ENCODE data around the gene EPC1.
"Not testable (repeated sequence)": the region's sequence is repeated elsewhere in the genome, so short reads cannot be mapped to it uniquely, and the experiment has no call there.

EPC1 gene

DNA sequence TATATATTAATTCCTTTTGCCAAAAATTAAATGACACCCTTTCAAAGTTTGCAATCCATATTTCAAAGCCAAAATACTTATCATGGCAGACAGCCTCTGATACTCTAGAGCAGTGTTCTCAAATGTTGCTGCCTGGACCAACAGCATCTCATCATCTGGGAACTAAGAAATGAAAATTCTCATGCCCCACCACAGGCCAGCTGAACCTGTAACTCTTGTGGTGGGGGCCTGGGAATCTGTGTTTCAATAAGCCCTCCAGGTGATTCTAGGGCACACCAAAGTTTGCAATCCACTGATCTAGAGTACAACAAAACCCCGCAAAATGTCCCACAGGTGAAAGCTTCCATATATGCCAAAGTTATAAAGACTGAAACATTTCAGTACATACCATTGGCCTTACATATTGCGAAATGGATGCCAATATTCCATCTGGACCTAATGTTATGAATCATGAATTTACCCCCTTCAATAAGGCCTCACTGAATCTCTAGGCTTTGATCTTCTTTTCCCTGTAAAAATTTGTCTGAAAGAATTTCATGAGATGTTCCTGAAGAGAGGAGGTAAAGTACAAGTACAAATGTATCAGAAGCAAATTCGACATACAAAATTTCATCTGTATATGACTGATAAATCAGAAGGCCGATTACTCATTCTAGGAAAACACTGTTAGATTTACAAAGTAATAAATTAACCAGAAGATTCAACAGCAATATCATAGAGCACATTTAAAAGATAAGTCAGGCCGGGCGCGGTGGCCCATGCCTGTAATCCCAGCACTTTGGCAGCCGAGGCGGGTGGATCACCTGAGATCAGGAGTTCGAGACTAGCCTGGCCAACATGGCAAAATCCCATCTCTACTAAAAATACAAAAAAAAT, 25.3 kb upstream of the EPC1 start:
- no peak for DNase-seq

GRCh38 chr10:32371101-32371500, 24.1 kb upstream of the EPC1 start:
- no peak for DNase-seq

GRCh38 chr10:32367793-32368453, 21.0 kb upstream of the EPC1 start:
- DNase-seq: peak; percentile 69

GRCh38 chr10:32366588-32366987, 19.6 kb upstream of the EPC1 start:
- DNase-seq: no peak

- no peak for DNase-seq
These were observed 19.2 kb upstream of the EPC1 start for GRCh38 chr10:32366111-32366510.

GRCh38 chr10:32365404-32365803, 18.4 kb upstream of the EPC1 start:
- DNase-seq: not testable (repeated sequence)

- DNase-seq: no peak
These were observed 15.6 kb upstream of the EPC1 start for GRCh38 chr10:32362571-32362970.

DNA sequence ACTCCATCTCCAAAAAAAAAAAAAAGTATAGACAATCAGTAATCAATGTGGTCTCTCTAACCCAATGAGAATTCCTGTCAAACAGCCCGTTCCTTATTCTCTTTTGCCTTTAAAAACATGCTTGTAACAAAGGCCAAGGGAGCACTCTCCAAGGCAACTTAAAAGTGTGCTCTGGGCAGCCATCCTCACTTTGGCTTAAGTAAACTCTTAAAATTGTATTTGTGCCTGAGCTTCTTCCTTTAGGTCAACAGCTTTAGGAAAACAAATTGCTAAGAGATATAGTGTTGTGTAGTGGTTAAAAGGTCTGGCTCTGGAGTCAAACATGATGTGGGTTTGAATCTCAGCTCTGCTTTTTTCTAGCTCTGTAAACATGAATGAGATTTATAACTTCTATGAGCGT, 13.9 kb upstream of the EPC1 start:
- no peak for DNase-seq

DNA sequence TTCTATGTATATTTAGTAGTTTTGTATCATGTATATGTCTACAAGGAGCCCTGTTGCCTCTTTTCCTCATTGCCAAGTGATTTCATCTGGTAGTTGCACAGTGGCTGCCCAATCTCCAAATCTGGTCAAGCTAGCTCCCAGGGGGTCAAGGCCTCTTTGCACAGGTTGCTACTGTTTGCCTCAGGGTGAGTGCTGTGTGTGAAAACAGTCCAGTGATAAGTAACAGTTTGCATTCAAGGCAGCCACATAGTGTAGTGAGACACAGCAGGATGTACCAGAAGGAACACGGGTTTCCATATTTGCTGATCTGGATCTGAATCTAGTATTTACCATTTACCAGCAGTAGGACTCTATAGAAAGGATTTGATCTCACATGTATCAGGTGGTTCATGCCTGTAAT, 13.3 kb upstream of the EPC1 start:
- DNase-seq: no peak

DNA sequence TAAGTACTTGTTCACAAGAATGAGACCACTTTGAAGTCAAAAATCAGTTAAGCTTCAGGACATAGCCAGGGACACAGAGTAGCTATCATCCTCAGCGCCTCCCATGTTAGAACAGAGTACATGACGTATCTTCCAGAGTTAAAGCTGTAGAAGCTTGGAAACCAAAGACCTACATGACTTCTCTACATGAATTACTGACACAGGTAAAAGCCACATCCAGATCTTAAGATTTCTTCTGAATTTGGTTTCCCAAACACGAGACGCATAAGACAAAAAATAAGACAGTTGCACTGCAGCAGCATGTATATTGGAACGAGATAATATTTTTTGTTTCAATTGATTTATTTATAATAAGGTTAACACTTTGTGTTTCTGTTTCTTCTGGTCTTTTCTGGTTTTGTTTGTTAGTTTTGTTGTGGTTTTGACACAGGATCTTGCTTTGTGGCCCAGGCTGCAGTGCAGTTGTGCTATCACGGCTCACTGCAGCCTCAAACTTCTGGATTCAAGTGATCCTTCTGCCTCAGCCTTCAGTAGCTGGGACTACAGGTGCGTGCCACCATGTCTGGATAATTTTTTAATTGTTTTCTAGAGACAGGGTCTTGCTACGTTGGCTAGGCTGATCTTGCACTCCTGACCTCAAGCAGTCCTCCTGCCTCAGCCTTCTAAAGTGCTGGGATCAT, 10.2 kb upstream of the EPC1 start:
- no peak for DNase-seq

DNA sequence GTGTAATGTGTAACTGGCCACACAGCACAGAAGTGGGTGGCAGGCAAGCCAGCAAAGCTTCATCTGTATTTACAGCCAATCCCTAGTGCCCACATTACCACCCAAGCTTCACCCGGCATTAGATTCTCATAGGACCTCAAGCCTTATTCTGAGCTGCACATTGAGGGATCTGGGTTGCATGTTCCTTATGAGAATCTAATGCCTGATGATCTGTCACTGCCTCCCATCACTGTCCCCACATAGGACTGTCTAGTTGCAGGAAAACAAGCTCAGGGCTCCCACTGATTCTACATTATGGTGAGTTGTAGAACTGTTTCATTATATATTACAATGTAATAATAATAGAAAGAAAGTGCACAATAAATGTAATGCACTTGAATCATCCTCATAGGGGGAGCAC, 7.7 kb upstream of the EPC1 start:
- DNase-seq: not testable (repeated sequence)

- DNase-seq: no peak
These were observed 3.9 kb upstream of the EPC1 start for GRCh38 chr10:32350811-32351350.

DNA sequence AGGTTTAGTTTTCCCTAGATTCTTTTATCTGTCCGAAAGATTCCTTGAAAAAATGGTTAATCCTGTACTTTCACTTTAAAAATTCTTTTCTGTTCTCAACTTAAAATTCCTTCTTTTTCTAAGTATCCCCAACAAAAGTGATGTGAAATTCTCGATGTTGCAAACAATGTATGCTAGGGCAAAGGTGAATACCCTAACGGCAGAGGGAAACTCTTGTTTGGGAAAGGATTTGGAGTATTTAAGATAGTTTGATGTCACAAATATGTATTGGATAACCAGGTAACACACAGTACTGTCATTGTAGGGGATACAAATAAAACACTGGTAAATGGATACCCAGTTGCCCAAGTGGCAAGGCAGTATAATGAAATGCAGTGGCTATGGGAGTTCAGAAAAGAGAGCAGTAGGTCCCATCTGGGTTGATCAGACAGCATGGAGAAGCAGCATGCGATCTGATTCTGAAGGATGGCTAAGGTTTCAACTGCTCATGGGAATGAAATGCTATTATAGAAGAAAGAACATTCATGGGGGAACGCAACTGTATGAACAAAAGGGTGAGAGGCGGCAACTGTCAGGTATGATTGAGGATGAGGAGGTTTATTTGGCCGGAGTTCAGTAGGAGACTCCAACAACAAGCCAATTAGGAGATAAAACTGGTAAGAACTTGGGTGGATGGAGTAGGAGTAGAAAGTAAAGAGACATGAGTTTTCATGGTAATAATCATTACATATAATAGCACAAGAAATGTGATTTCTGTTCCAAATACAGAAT, 3.2 kb upstream of the EPC1 start:
- no peak for DNase-seq

DNA sequence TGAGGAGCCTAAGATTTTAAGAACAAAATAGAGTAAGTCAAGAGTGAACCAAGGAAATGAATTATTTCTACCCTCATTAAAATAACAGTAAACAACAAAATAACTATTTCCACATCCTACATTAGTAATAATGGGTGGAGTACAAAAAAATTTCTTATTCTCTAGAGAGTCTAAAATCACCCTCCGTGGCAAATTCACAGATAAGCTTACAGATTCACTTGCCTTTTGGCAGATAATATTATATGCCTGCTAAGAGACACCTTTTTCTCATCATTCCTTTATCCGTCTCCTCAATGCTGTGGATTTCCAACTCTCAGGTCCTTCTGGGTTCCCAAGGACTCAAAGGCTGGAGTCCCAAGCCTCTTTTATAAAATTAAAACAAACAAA, 2.2 kb upstream of the EPC1 start:
- DNase-seq: no peak

GRCh38 chr10:32348297-32349198, 1.6 kb upstream of the EPC1 start:
- no peak for DNase-seq

- no peak for DNase-seq
These were observed 535 bp upstream of the EPC1 start for GRCh38 chr10:32347363-32348022.

GRCh38 chr10:32346134-32346550, 816 bp downstream of the EPC1 start:
- peak; percentile 96 for DNase-seq

DNA sequence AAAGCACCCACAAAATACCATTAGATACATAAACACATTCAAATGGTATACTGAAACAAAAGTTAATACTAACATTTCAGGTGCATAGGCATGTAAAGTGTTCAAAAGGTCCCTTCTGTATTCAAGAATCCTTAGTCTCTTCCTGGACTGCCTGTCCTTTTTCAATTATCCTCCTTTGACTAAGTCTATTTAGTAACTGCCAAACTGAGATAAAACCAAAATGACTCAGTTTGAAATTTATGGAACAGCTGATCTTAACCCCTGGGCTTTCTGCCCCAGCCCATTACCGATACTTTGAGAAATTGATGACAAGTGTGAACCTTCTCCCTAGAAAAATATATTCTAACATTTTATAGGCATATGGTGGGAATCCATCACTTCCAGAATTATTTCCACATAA, 5.4 kb downstream of the EPC1 start:
- no peak for DNase-seq

- DNase-seq: no peak
These were observed 6.3 kb downstream of the EPC1 start for GRCh38 chr10:32340596-32341180.

DNA sequence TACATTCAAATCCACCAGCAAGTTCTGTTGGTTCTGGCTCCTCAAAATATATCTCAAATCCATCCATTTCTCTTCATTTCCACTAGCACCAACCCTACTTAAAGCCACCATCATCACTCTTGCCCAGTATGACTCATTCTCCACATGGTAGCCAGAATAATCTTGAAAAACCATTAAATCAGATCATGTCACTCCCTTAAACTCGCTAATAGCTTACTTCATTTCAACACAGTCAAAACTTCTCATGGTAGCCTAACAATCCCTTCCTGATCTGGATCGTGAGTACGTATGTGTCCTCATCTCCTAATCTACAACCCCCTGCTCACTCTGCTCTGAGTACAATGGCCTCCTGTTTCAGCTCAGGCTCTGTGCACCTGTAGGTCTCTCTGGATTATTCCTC, 8.7 kb downstream of the EPC1 start:
- DNase-seq: no peak

GRCh38 chr10:32337350-32337749, 9.6 kb downstream of the EPC1 start:
- DNase-seq: no peak
